H1 (cell line): Measurements from ENCODE around the gene CUTC. TPM values are rescaled to one million over a fixed set of nuclear protein-coding genes. Genes with fewer than 3 reads are reported as not detected.

Source experiments
- CTCF ChIA-PET: fragments of 300-600 bp; sonication (Branson Sonifier 250); formaldehyde crosslinking; loops from one replicate; lab custom pipeline; 2021; ENCODE audit not compliant: partially characterized antibody; lab: Charles Lee
- POLR2A ChIA-PET: fragments of 300-600 bp; sonication (Branson Sonifier 250); formaldehyde crosslinking; loops from one replicate; lab custom pipeline; 2021; ENCODE audit warnings: inconsistent platforms; ENCODE audit not compliant: partially characterized antibody; lab: Charles Lee
- DNase-seq, 2 experiments: peaks; one replicate each; pipeline versions ENCODE4 v3.0.0 to v3.0.0-alpha.2; 2010 to 2022; ENCODE audit warnings: low spot score in 2 of 2, low read depth in 1 of 2, mixed read lengths in 1 of 2
- FAIRE-seq: peaks from 2 replicates; lab custom pipeline; 2011; peaks lifted over from hg19 to GRCh38; lab: Jason Lieb, UNC
- H2AFZ ChIP-seq: 2 replicates; pipeline ENCODE4 v1.8.1; 2012; ENCODE audit warnings: low read length, inconsistent platforms
- H2AK5ac ChIP-seq: 2 replicates; pipeline ENCODE4 v1.6.1; 2013; ENCODE audit warnings: low read depth, low read length
- H2BK120ac ChIP-seq: replicated peaks from 2 replicates; pipeline ENCODE3; 2013; ENCODE audit warnings: low read depth, low read length, inconsistent platforms
- H2BK12ac ChIP-seq: 2 replicates; pipeline ENCODE4 v1.6.1; 2013; ENCODE audit warnings: low read depth, low read length
- H2BK15ac ChIP-seq: 2 replicates; pipeline ENCODE4 v1.6.1; 2013; ENCODE audit warnings: low read length
- H2BK20ac ChIP-seq: 2 replicates; pipeline ENCODE4 v1.6.1; 2013; ENCODE audit warnings: low read length
- H2BK5ac ChIP-seq: 2 replicates; pipeline ENCODE4 v1.6.1; 2013; ENCODE audit warnings: low read depth, low read length
- H3K14ac ChIP-seq: 2 replicates; pipeline ENCODE4 v1.6.1; 2013; ENCODE audit warnings: inconsistent platforms; ENCODE audit not compliant: insufficient read length
- H3K18ac ChIP-seq: 2 replicates; pipeline ENCODE4 v1.6.1; 2013; ENCODE audit warnings: low read length; ENCODE audit errors: extremely low read depth
- H3K23ac ChIP-seq: 2 replicates; pipeline ENCODE4 v1.6.1; 2013; ENCODE audit warnings: inconsistent platforms; ENCODE audit not compliant: insufficient read length
- H3K23me2 ChIP-seq: 2 replicates; pipeline ENCODE4 v1.6.1; 2013; ENCODE audit warnings: low read depth, low read length
- H3K27ac ChIP-seq: 2 replicates; pipeline ENCODE4 v1.6.1; 2011; ENCODE audit warnings: low read depth, low read length, inconsistent platforms
- H3K27me3 ChIP-seq, 4 experiments: replicated peaks in 1 of 4; 1 replicate in 1 of 4; 2 replicates in 3 of 4; pipeline versions ENCODE4 v1.6.1 to v1.8.1; 2011 to 2013; ENCODE audit warnings: low read length in 3 of 4, mild to moderate bottlenecking in 3 of 4, inconsistent platforms in 2 of 4, mixed read lengths in 2 of 4, moderate library complexity in 1 of 4; ENCODE audit not compliant: control insufficient read depth in 3 of 4, insufficient read depth in 3 of 4; ENCODE audit errors: extremely low read depth in 1 of 4
- H3K36me3 ChIP-seq, 4 experiments: 2 replicates each; pipeline versions ENCODE4 v1.6.1 to v1.8.1; 2011 to 2013; ENCODE audit warnings: mild to moderate bottlenecking in 4 of 4, low read length in 3 of 4, moderate library complexity in 2 of 4, control low read depth in 1 of 4, inconsistent platforms in 1 of 4; ENCODE audit not compliant: insufficient read depth in 4 of 4, control insufficient read depth in 2 of 4
- H3K4ac ChIP-seq: replicated peaks from 2 replicates; pipeline ENCODE3; 2013; ENCODE audit warnings: low read length, low read depth, mixed read lengths, inconsistent platforms; ENCODE audit not compliant: insufficient read length
- H3K4me1 ChIP-seq, 4 experiments: replicated peaks in 1 of 4; 1 replicate in 1 of 4; 2 replicates in 3 of 4; pipeline versions ENCODE4 v1.6.1 to v1.8.1; 2011 to 2013; ENCODE audit warnings: low read length in 3 of 4, inconsistent platforms in 2 of 4, mixed read lengths in 1 of 4; ENCODE audit not compliant: insufficient read depth in 4 of 4, control insufficient read depth in 3 of 4
- H3K4me2 ChIP-seq, 2 experiments: 2 replicates each; pipeline versions ENCODE4 v1.6.1 to v1.8.1; 2011 to 2013; ENCODE audit warnings: low read depth in 2 of 2, low read length in 2 of 2, control low read depth in 1 of 2, inconsistent platforms in 1 of 2, mild to moderate bottlenecking in 1 of 2; ENCODE audit not compliant: insufficient read depth in 1 of 2
- H3K4me3 ChIP-seq, 4 experiments: fragments of 200-600, 300-600 bp in 1 of 4; sonication (generic), shearing (Covaris generic), sonication (Bioruptor Twin) in 1 of 4; 2 replicates each; pipeline versions ENCODE4 v1.5.1 to v1.8.1; 2011 to 2016; ENCODE audit warnings: low read length in 4 of 4, low read depth in 3 of 4, control low read depth in 2 of 4, inconsistent platforms in 2 of 4, mild to moderate bottlenecking in 2 of 4, mixed read lengths in 1 of 4, moderate library complexity in 1 of 4; ENCODE audit not compliant: insufficient read depth in 2 of 4; ENCODE audit errors: extremely low read depth in 1 of 4
- H3K56ac ChIP-seq: replicated peaks from 2 replicates; pipeline ENCODE3; 2013; ENCODE audit warnings: low read depth, mild to moderate bottlenecking, mixed read lengths, low read length, inconsistent platforms; ENCODE audit not compliant: insufficient read length
- H3K79me1 ChIP-seq: 2 replicates; pipeline ENCODE4 v1.6.1; 2013; ENCODE audit warnings: low read depth, low read length, control low read depth
- H3K79me2 ChIP-seq, 2 experiments: 2 replicates each; pipeline versions ENCODE4 v1.6.1 to v1.8.1; 2012 to 2013; ENCODE audit warnings: low read length in 2 of 2, mild to moderate bottlenecking in 2 of 2, inconsistent platforms in 1 of 2; ENCODE audit not compliant: insufficient read depth in 2 of 2, control insufficient read depth in 1 of 2
- H3K9ac ChIP-seq, 4 experiments: replicated peaks in 1 of 4; 1 replicate in 1 of 4; 2 replicates in 3 of 4; pipeline versions ENCODE4 v1.6.1 to v1.8.1; 2011 to 2013; ENCODE audit warnings: low read depth in 3 of 4, low read length in 3 of 4, control low read depth in 2 of 4, mild to moderate bottlenecking in 2 of 4, moderate library complexity in 2 of 4, inconsistent platforms in 1 of 4; ENCODE audit errors: extremely low read depth in 1 of 4
- H3K9me3 ChIP-seq, 2 experiments: 2 replicates each; pipeline versions ENCODE4 v1.6.1 to v1.8.1; 2012 to 2013; ENCODE audit warnings: mild to moderate bottlenecking in 2 of 2, moderate library complexity in 2 of 2, control low read depth in 1 of 2, inconsistent platforms in 1 of 2, low read depth in 1 of 2, low read length in 1 of 2, mixed read lengths in 1 of 2; ENCODE audit not compliant: insufficient read depth in 2 of 2
- H4K20me1 ChIP-seq, 2 experiments: replicated peaks in 1 of 2; 2 replicates each; pipeline versions ENCODE3 to v1.8.1; 2011 to 2013; ENCODE audit warnings: inconsistent platforms in 2 of 2, low read length in 2 of 2, mild to moderate bottlenecking in 1 of 2; ENCODE audit not compliant: insufficient read depth in 2 of 2, control insufficient read depth in 1 of 2
- H4K5ac ChIP-seq: 2 replicates; pipeline ENCODE4 v1.6.1; 2013; ENCODE audit warnings: low read length, low read depth, mixed read lengths, inconsistent platforms; ENCODE audit not compliant: insufficient read length
- H4K8ac ChIP-seq: 2 replicates; pipeline ENCODE4 v1.8.0; 2013; ENCODE audit warnings: mild to moderate bottlenecking, moderate library complexity, low read length, inconsistent platforms; ENCODE audit not compliant: insufficient read depth; ENCODE audit errors: extremely low read depth
- H4K91ac ChIP-seq: replicated peaks from 2 replicates; pipeline ENCODE3; 2013; ENCODE audit warnings: low read length, mixed read lengths, inconsistent platforms; ENCODE audit not compliant: insufficient read length
- BCL11A ChIP-seq, 2 experiments: IDR thresholded peaks; one replicate each; pipeline ENCODE4 v1.6.1; 2011; ENCODE audit warnings: low read depth in 2 of 2, low read length in 2 of 2, mild to moderate bottlenecking in 2 of 2
- CBX5 ChIP-seq: fragments of 300-800, 300-1000 bp; sonication (generic); IDR thresholded peaks from 2 replicates; pipeline ENCODE4 v1.7.1; 2016; ENCODE audit warnings: antibody characterized with exemption, low read length, low read depth
- GTF2F1 ChIP-seq: IDR thresholded peaks from 2 replicates; pipeline ENCODE4 v1.6.1; 2012; ENCODE audit warnings: low read depth, low read length, improper control_type of control experiment, borderline replicate concordance
- HDAC2 ChIP-seq, 2 experiments: fragments of 300-600 bp in 1 of 2; sonication (generic) in 1 of 2; IDR thresholded peaks; 2 replicates each; pipeline ENCODE4 v1.6.1; 2011 to 2012; ENCODE audit warnings: low read depth in 2 of 2, low read length in 2 of 2, mild to moderate bottlenecking in 2 of 2, moderate library complexity in 2 of 2, borderline replicate concordance in 1 of 2, inconsistent platforms in 1 of 2
- HDAC6 ChIP-seq: IDR thresholded peaks from one replicate; pipeline ENCODE4 v1.7.1; 2012; ENCODE audit warnings: low read depth, mild to moderate bottlenecking, inconsistent platforms, low read length, moderate library complexity
- JUN ChIP-seq: IDR thresholded peaks from 2 replicates; pipeline ENCODE4 v1.6.1; 2011; ENCODE audit warnings: low read depth, mild to moderate bottlenecking, improper control_type of control experiment, low read length
- POLR2A ChIP-seq, 2 experiments: IDR thresholded peaks; 1 replicate in 1 of 2; 2 replicates in 1 of 2; pipeline ENCODE4 v1.6.1; 2011; ENCODE audit warnings: low read depth in 2 of 2, low read length in 2 of 2, mild to moderate bottlenecking in 2 of 2; ENCODE audit errors: control extremely low read depth in 1 of 2
- POU5F1 ChIP-seq: IDR thresholded peaks from 2 replicates; pipeline ENCODE4 v1.6.1; 2011; ENCODE audit warnings: low read depth, mild to moderate bottlenecking, low read length, moderate library complexity
- RNF2 ChIP-seq: fragments of 200-900, 300-1000 bp; sonication (generic); IDR thresholded peaks from 2 replicates; pipeline ENCODE4 v1.7.1; 2016; ENCODE audit warnings: borderline replicate concordance, low read depth, mild to moderate bottlenecking, antibody characterized with exemption, low read length; ENCODE audit not compliant: poor library complexity, severe bottlenecking; ENCODE audit errors: missing control alignments
- SIN3A ChIP-seq, 2 experiments: IDR thresholded peaks in 1 of 2; conservative IDR thresholded peaks in 1 of 2; 2 replicates each; pipeline ENCODE4 v1.6.1; 2011 to 2012; ENCODE audit warnings: low read length in 2 of 2, improper control_type of control experiment in 1 of 2, low read depth in 1 of 2, mild to moderate bottlenecking in 1 of 2
- SRF ChIP-seq: IDR thresholded peaks from 2 replicates; pipeline ENCODE4 v1.6.1; 2011; ENCODE audit warnings: mild to moderate bottlenecking, low read depth, low read length, moderate library complexity
- TBP ChIP-seq: IDR thresholded peaks from 2 replicates; pipeline ENCODE4 v1.6.1; 2011; ENCODE audit warnings: low read depth, low read length, improper control_type of control experiment
- WGBS, 2 experiments: shearing (Covaris generic) in 1 of 2; methylation state at CpG; one replicate each; pipeline versions ENCODE4 v1.1.6 to v1.1.7; 2013 to 2015; ENCODE audit warnings: low lambda C conversion rate in 2 of 2, mixed read lengths in 2 of 2, inconsistent platforms in 1 of 2, low coverage in 1 of 2, missing lambda C conversion rate in 1 of 2; ENCODE audit not compliant: insufficient replicate concordance in 2 of 2, insufficient coverage in 1 of 2, insufficient read length in 1 of 2; ENCODE audit errors: extremely low coverage in 1 of 2, missing lambda C conversion rate in 1 of 2; 5-methylcytosine and 5-hydroxymethylcytosine counted together
- polyA plus RNA-seq, 7 experiments: library from polyadenylated mRNA; depleted of rRNA in 3 of 7; stranded (reverse) in 5 of 7; unstranded in 2 of 7; fragments of >200 nt in 5 of 7; fragments of 200-250 nt in 2 of 7; gene quantifications; 1 replicate in 5 of 7; 2 replicates in 1 of 7; 4 replicates in 1 of 7; pipeline versions ENCODE4 v1.2.1 to v1.2.3, GENCODE V29; 2011 to 2013; ENCODE audit warnings: missing spikeins in 2 of 7, mixed read lengths in 2 of 7
- total RNA-seq: library from RNA; stranded (reverse); fragmentation: NEBNext Ultra II Directional; extraction: Animal tissue kit (Norgen Biotek cat#: 25700); gene quantifications from 2 replicates; pipeline ENCODE4 v1.2.1, GENCODE V29; 2021

The CUTC gene
- total and polyA plus RNA-seq, 2 of the 8 experiments (the other 6 are each of a cell fraction or from before 2014, with no cell fraction given), result 25.3 to 25.6 TPM

DNA sequence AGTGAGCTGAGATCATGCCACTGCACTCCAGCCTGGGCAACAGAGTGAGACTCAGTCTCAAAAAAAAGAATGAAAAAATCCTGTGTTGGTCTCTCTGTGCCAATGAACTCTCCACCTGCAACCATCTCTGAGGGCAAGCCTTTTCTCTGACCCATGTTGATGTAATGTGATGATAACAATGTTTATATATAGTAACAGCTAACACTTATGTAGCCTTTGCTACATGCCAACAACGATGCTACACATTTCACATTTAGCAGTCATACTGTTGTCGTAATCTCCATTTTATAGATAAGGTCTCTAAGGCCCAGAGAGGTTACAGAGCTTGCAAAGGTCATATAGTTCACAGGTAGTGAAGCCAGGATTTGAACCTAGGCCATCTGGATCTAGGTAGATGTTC, 11.6 kb upstream of the CUTC start:
- H2AFZ ChIP-seq, result no peak overlapping the region
- TF ChIP-seq CBX5 (no peak), POLR2A (IDR thresholded peaks at IDR 0.05; ENCODE audit: control extremely low read depth in 1 of 2, low read depth in 2 of 2, low read length in 2 of 2) (no peak), SIN3A (conservative IDR thresholded peaks at IDR 0.05 in 1 of 2, IDR thresholded peaks at IDR 0.05 in 1 of 2; ENCODE audit: low read depth in 1 of 2, low read length in 2 of 2) (no peak), RNF2 (no peak), GTF2F1 (no peak), JUN (no peak), BCL11A (IDR thresholded peaks at IDR 0.05; ENCODE audit: low read depth in 2 of 2, low read length in 2 of 2) (no peak), POU5F1 (no peak), SRF (no peak), HDAC2 (IDR thresholded peaks at IDR 0.05; ENCODE audit: borderline replicate concordance in 1 of 2, low read depth in 2 of 2, low read length in 2 of 2) (no peak), TBP (no peak), HDAC6 (no peak)
- H3K14ac ChIP-seq, result no peak overlapping the region
- H3K9me3 ChIP-seq, result no peaks in the 10 kb centered on the region
- no peak overlapping the region for H3K27ac ChIP-seq
- H3K79me2 ChIP-seq, result no peaks in the 10 kb centered on the region
- H2BK15ac ChIP-seq, result no peak overlapping the region
- H3K79me1 ChIP-seq, result no peaks in the 10 kb centered on the region
- H3K27me3 ChIP-seq, result no peaks in the 10 kb centered on the region
- H3K4me1 ChIP-seq, result no peaks in the 10 kb centered on the region
- 91% methylated on average over 2 of the region's 2 CpGs; no CpG with 5 or more reads in 1 of the 2 experiments for WGBS, 2 experiments
- H3K4me3 ChIP-seq, result no peak overlapping the region
- H3K4me2 ChIP-seq, result no peak overlapping the region
- no peak overlapping the region for H4K5ac ChIP-seq
- H2BK120ac ChIP-seq, result no peak overlapping the region
- no peak overlapping the region for H3K18ac ChIP-seq
- DNase-seq (no peak), FAIRE-seq (no peak)
- ChIA-PET POLR2A (interaction anchor here (1.2 kb wide), 1 partner anchor 10 kb away, joined by 3 read pairs; no protein-coding TSS in a partner anchor), CTCF (interaction anchor here (1.2 kb wide), 1 partner anchor 163 kb away, joined by 3 read pairs; no protein-coding TSS in a partner anchor)
- H4K20me1 ChIP-seq, result peaks cover 0 to 6% of the 10 kb centered on the region in 2 experiments
- H2BK5ac ChIP-seq, result no peak overlapping the region
- no peak overlapping the region for H3K4ac ChIP-seq
- H3K23me2 ChIP-seq, result no peaks in the 10 kb centered on the region
- no peak overlapping the region for H3K56ac ChIP-seq
- no peak overlapping the region for H3K9ac ChIP-seq
- H3K23ac ChIP-seq, result no peak overlapping the region
- H4K8ac ChIP-seq, result no peak overlapping the region
- H2BK12ac ChIP-seq, result no peak overlapping the region
- peaks cover 15 to 54% (median 38%) of the 10 kb centered on the region in 4 experiments for H3K36me3 ChIP-seq
- H4K91ac ChIP-seq, result no peak overlapping the region
- no peak overlapping the region for H2AK5ac ChIP-seq
- H2BK20ac ChIP-seq, result no peak overlapping the region
